Neural crest cell (in vitro differentiated cells): ENCODE measurements around the gene HOXB13. TPM values are rescaled to one million over a fixed set of nuclear protein-coding genes. Genes with fewer than 3 reads are reported as not detected.

Experiments
- DNase-seq: peaks from one replicate; pipeline ENCODE4 v3.0.0; 2021; ENCODE audit warnings: low read depth, mixed read lengths, low spot score
- H3K27ac Mint-ChIP-seq: one replicate; pipeline ENCODE4 v1.8.0; 2021; ENCODE audit warnings: mild to moderate bottlenecking, mixed read lengths; ENCODE audit not compliant: unreplicated experiment
- H3K27me3 Mint-ChIP-seq: 2 replicates; pipeline ENCODE4 v1.8.0; 2021; ENCODE audit warnings: low read depth, mild to moderate bottlenecking, mixed read lengths
- H3K36me3 Mint-ChIP-seq: 2 replicates; pipeline ENCODE4 v1.8.0; 2021; ENCODE audit warnings: low read depth, mild to moderate bottlenecking, mixed read lengths
- H3K4me1 Mint-ChIP-seq: 2 replicates; pipeline ENCODE4 v1.8.0; 2021; ENCODE audit warnings: mixed read lengths
- H3K4me3 Mint-ChIP-seq: one replicate; pipeline ENCODE4 v1.8.0; 2021; ENCODE audit warnings: mild to moderate bottlenecking, mixed read lengths
- H3K9me3 Mint-ChIP-seq: 2 replicates; pipeline ENCODE4 v1.8.0; 2021; ENCODE audit warnings: mixed read lengths
- total RNA-seq: library from RNA; stranded (reverse); gene quantifications from 2 replicates; pipeline ENCODE4 v1.2.1, GENCODE V29; 2021
- TF ChIP-seq, protein P1 (sequence below): fragments of 200-600 bp; sonication (generic); conservative IDR thresholded peaks from 2 replicates; pipeline ENCODE4 v1.5.0; 2021; ENCODE audit warnings: antibody characterized with exemption, mild to moderate bottlenecking

The HOXB13 gene
- total RNA-seq, 1 donor from 2014 or later, result not detected

DNA sequence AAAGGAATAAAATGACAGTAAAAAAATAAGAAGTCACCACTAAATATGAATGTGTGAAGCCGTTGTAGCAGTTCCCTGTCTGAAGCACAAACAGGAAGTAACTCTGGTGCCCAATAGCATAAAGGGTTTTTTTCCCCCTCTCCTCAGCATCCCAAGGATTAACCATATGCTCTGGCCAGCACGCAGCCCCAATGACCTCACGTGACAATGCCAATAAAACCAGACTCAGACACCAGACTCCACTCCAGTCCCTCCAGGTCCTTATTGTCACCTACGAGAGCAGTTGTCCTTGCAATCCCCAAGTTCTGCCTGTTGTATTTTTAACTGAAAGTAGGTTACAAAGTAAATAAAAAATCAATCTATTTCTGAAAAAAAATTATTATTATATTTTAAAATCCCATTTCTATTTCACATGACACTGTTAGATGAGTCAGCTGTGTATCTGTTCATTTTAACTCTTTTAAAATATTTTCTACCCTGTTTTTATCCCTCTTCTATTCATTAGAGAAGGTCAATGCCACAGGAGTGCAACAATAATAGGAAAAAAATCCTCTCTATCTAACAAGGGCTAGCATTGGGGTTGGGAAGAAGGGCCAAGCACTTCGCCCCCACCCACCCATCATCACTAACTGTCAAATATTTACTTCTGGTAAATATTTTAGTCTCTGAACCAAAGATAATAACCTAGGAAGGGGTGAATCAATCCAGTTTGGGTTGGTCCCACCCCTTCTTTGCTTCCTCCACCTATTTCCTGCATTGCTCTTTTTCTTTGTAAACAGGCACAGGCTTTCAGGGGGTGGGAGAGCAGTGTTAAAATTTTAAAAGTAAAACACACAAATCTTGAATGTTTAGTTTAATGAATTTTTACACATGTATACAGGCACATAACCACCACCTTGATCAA lies 12.8 kb downstream of the HOXB13 start:
- Mint-ChIP-seq H3K9me3 (no peaks in the 10 kb centered on the region), H3K4me1 (peaks cover 11% of the 10 kb centered on the region), H3K4me3 (no peak overlapping the region), H3K36me3 (no peaks in the 10 kb centered on the region), H3K27me3 (peaks cover 99% of the 10 kb centered on the region), H3K27ac (no peak overlapping the region)
- TF ChIP-seq, protein P1, sequence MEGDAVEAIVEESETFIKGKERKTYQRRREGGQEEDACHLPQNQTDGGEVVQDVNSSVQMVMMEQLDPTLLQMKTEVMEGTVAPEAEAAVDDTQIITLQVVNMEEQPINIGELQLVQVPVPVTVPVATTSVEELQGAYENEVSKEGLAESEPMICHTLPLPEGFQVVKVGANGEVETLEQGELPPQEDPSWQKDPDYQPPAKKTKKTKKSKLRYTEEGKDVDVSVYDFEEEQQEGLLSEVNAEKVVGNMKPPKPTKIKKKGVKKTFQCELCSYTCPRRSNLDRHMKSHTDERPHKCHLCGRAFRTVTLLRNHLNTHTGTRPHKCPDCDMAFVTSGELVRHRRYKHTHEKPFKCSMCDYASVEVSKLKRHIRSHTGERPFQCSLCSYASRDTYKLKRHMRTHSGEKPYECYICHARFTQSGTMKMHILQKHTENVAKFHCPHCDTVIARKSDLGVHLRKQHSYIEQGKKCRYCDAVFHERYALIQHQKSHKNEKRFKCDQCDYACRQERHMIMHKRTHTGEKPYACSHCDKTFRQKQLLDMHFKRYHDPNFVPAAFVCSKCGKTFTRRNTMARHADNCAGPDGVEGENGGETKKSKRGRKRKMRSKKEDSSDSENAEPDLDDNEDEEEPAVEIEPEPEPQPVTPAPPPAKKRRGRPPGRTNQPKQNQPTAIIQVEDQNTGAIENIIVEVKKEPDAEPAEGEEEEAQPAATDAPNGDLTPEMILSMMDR, result no peak
- DNase-seq, result no peak

DNA sequence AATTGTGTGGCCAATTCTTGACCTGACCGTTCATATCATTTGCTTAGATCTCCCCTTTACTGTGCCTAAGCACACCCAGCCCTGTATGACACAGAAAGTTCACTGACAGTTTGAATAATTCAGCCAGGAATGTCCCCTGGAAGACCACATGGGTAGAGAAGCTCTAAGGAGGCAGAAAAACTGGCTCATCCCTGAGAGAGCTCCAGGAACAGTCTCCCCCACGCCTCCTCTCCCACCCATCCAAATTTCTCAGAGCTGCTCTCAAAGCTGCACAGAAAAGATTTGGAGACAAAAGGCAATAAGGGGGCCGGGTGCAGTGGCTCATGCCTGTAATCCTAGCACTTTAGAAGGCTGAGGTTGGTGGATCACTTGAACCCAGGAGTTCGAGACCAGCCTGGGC lies 17.4 kb downstream of the HOXB13 start:
- no peaks in the 10 kb centered on the region for H3K4me1 Mint-ChIP-seq
- no peaks in the 10 kb centered on the region for H3K9me3 Mint-ChIP-seq
- no peaks in the 10 kb centered on the region for H3K36me3 Mint-ChIP-seq
- H3K4me3 Mint-ChIP-seq, result no peak overlapping the region
- TF ChIP-seq, protein P1, result no peak
- peaks cover 99% of the 10 kb centered on the region for H3K27me3 Mint-ChIP-seq
- DNase-seq, result no peak
- no peak overlapping the region for H3K27ac Mint-ChIP-seq

DNA sequence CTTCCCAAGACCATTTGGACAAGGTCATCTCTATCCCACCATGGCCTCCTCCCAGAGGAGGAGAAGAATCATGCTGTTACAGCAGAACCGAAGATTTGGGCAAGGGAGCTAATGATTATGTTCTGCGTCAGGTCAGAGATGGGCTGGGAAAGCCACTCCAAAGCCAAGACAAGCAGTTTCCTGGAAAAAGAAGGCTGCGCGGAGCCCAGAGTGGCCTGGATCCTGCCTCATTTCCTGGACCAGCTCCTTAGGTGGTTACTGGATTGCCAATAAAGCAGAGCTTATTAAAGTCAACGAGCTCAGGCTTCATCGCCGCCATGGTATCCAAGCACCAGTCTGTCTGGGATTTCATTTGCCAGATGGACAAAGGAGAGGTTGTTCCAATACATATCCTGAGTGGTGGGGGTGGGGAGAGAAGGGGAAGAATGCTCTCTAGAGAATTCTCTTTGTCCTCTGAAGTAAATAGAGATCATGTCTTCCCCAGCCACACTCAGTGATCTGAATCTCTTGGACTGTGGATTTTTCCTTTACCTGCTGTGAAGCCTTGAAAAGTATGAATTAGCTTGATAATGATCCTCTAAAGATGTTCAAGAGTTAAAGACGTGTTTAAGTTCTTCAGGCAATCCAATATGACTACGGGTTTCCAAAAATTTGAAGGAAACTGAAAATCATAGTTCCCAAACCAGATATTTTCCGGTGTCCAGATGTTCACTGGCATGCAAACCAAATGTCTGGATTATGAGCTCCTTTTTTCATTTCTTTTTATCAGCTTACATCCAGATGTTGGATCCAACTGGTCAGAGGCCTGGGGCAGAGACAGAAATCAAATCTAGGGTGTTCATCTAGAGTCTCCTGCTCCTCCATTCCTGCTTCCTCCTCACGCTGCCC lies 23.9 kb downstream of the HOXB13 start:
- Mint-ChIP-seq H3K27ac (no peak overlapping the region), H3K9me3 (no peaks in the 10 kb centered on the region), H3K36me3 (no peaks in the 10 kb centered on the region), H3K27me3 (peaks cover 96% of the 10 kb centered on the region), H3K4me3 (no peak overlapping the region), H3K4me1 (no peaks in the 10 kb centered on the region)
- TF ChIP-seq, protein P1, result no peak
- no peak for DNase-seq

DNA sequence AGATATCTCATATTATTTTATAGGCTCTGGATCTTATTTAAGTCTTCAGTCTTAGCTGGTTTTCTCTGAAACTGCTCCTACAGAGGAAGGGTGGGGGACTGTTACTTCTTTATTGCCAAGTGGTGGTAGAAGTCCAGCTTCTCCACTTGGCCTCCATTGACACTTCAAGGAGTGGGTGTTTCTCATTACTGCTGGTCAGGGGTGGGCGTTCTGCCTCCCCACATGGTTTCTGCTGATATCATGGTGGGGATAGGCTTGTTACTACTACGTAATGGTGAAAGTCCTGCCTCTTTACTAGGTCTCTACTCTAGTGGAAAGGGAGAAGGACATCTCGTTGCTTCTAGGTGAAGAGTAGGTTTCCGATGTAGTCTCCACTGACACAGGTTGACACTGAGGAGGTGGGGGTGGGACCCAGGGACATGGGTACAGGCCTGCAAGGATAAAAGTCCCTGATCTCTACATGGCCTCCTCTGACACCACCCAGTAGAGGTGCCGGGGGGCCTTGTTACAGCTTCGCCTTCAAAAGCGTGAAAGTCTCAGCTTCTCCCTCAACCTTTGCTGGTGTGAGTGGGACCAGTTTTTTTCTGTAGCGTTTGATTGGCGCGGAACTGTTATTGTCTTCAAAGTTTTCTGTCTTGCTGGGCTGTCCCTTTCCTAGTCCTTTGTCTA lies 26.6 kb downstream of the HOXB13 start:
- Mint-ChIP-seq H3K9me3 (no peaks in the 10 kb centered on the region), H3K4me1 (no peaks in the 10 kb centered on the region), H3K27me3 (peaks cover 96% of the 10 kb centered on the region), H3K27ac (no peak overlapping the region), H3K36me3 (no peaks in the 10 kb centered on the region), H3K4me3 (no peak overlapping the region)
- DNase-seq, result no peak
- TF ChIP-seq, protein P1, result no peak

DNA sequence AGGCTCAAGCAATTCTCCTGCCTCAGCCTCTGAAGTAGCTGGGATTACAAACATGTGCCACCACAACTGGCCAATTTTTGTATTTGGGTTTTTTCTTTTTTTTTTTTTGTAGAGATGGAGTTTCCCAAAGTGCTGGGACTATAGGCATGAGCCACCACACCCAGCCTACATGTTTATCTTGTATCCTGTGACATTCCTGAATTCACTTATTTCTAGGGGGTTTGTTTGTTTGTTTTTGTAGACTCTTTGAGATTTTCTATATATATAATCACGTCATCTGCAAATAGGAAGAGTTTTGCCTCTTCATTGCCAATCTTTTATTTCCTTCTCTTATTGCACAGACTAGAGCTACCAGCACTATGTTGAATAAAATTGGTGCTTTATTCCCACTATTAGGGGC lies 35.4 kb downstream of the HOXB13 start:
- Mint-ChIP-seq H3K27me3 (peaks cover 84% of the 10 kb centered on the region), H3K4me3 (no peak overlapping the region), H3K9me3 (no peaks in the 10 kb centered on the region), H3K36me3 (no peaks in the 10 kb centered on the region), H3K4me1 (no peaks in the 10 kb centered on the region), H3K27ac (no peak overlapping the region)
- TF ChIP-seq, protein P1, result no peak
- no peak for DNase-seq
